Subcutaneous adipose tissue (tissue), 4 donors: ENCODE measurements around the gene ANKRD10. TPM values are rescaled to one million over a fixed set of nuclear protein-coding genes. Genes with fewer than 3 reads are reported as not detected.

Experiments
- CTCF ChIP-seq: fragments of 450-650 bp; IDR thresholded peaks from one replicate; pipeline ENCODE4 v1.5.1; 2016; ENCODE audit warnings: low read depth, mild to moderate bottlenecking, control low read depth, antibody characterized with exemption, moderate library complexity
- total RNA-seq, 4 donors: library from RNA; depleted of rRNA; stranded (reverse); fragments of >200 nt; gene quantifications; one replicate each; pipeline ENCODE4 v1.1.0, GENCODE V29; 2016

ANKRD10 gene
- total RNA-seq, 4 donors from 2014 or later = 118 to 170 (median 135) TPM

GRCh38 chr13:110845520-110845919 is 69.3 kb downstream of the ANKRD10 start:
- TF ChIP-seq CTCF = no peak

GRCh38 chr13:110841846-110842245 is 73.0 kb downstream of the ANKRD10 start:
- no peak for TF ChIP-seq CTCF

- no peak for TF ChIP-seq CTCF
Observed at GRCh38 chr13:110841406-110841805, 73.5 kb downstream of the ANKRD10 start.

- TF ChIP-seq CTCF = no peak
Observed at GRCh38 chr13:110838867-110839538, 75.9 kb downstream of the ANKRD10 start.

- no peak for TF ChIP-seq CTCF
Observed at GRCh38 chr13:110838116-110838515, 76.8 kb downstream of the ANKRD10 start.

- TF ChIP-seq CTCF = no peak
Observed at GRCh38 chr13:110836605-110836903, 78.3 kb downstream of the ANKRD10 start.

- no peak for TF ChIP-seq CTCF
Observed at GRCh38 chr13:110835721-110836604, 78.9 kb downstream of the ANKRD10 start.
